ENCODE data around the gene RBM33. TPM values are rescaled to one million over a fixed set of nuclear protein-coding genes. Genes with fewer than 3 reads are reported as not detected.

The RBM33 gene
- polyA plus RNA-seq, 1 donor (not counting 4 experiments of a cell fraction or from before 2014, with no cell fraction given): 8.9 TPM

GRCh38 chr7:155604504-155604997, 39.9 kb upstream of the RBM33 start:
- peaks cover 22% of the 10 kb centered on the region for H3K27me3 ChIP-seq (ENCODE audit: control insufficient read depth, extremely low read depth, insufficient read depth, low read length)

GRCh38 chr7:155609185-155609584, 35.3 kb upstream of the RBM33 start:
- Histone ChIP-seq H3K36me3 (ENCODE audit: control insufficient read depth in 2 of 2, extremely low read depth in 1 of 2, insufficient read depth in 2 of 2, low read length in 2 of 2) (no peaks in the 10 kb centered on the region), H3K27ac (ENCODE audit: control insufficient read depth, insufficient read depth, low read length) (no peak overlapping the region), H2AFZ (ENCODE audit: control insufficient read depth, low read length) (no peak overlapping the region), H3K9me1 (ENCODE audit: control insufficient read depth, extremely low read depth, insufficient read depth, low read length) (no peaks in the 10 kb centered on the region), H3K9me3 (ENCODE audit: control insufficient read depth, low read depth, low read length) (no peaks in the 10 kb centered on the region), H3K4me3 (ENCODE audit: control insufficient read depth in 2 of 3, extremely low read depth in 1 of 3, insufficient read depth in 2 of 3, low read depth in 1 of 3, low read length in 3 of 3) (no peak overlapping the region), H3K9ac (ENCODE audit: control insufficient read depth, extremely low read depth, insufficient read depth, low read length) (no peak overlapping the region), H3K4me2 (ENCODE audit: control insufficient read depth, extremely low read depth, insufficient read depth, low read depth, low read length) (no peak overlapping the region), H3K4me1 (ENCODE audit: control insufficient read depth, extremely low read depth, insufficient read depth, low read length) (no peaks in the 10 kb centered on the region), H3K27me3 (ENCODE audit: control insufficient read depth, extremely low read depth, insufficient read depth, low read length) (no peaks in the 10 kb centered on the region), H4K20me1 (ENCODE audit: control insufficient read depth, extremely low read depth, insufficient read depth, low read length) (no peaks in the 10 kb centered on the region), H3K79me2 (ENCODE audit: control insufficient read depth, insufficient read depth, low read length) (no peaks in the 10 kb centered on the region)
- dilution Hi-C loops (cut with MboI; ENCODE audit: extremely low pct_ligation_motif_present, low sequenced_read_pairs): no loop called here
- TF ChIP-seq CTCF (optimal IDR thresholded peaks at IDR 0.05 in 1 of 3, IDR thresholded peaks at IDR 0.05 in 1 of 3, conservative IDR thresholded peaks at IDR 0.05 in 1 of 3; ENCODE audit: extremely low read depth in 1 of 3, insufficient read depth in 2 of 3, low read length in 3 of 3) (no peak), EZH2 (IDR thresholded peaks at IDR 0.05; ENCODE audit: low read length) (no peak)
- FAIRE-seq (no peak), DNase-seq (ENCODE audit: low read depth, low spot score) (no peak)

More at GRCh38 chr7:155604504-155604997, 39.9 kb upstream of the RBM33 start:
- Histone ChIP-seq H4K20me1 (ENCODE audit: control insufficient read depth, extremely low read depth, insufficient read depth, low read length) (no peaks in the 10 kb centered on the region), H3K4me2 (ENCODE audit: control insufficient read depth, extremely low read depth, insufficient read depth, low read depth, low read length) (no peak overlapping the region), H3K9me1 (ENCODE audit: control insufficient read depth, extremely low read depth, insufficient read depth, low read length) (no peaks in the 10 kb centered on the region), H3K4me1 (ENCODE audit: control insufficient read depth, extremely low read depth, insufficient read depth, low read length) (no peaks in the 10 kb centered on the region), H3K9ac (ENCODE audit: control insufficient read depth, extremely low read depth, insufficient read depth, low read length) (no peak overlapping the region), H3K79me2 (ENCODE audit: control insufficient read depth, insufficient read depth, low read length) (no peaks in the 10 kb centered on the region), H3K9me3 (ENCODE audit: control insufficient read depth, low read depth, low read length) (no peaks in the 10 kb centered on the region), H3K27ac (ENCODE audit: control insufficient read depth, insufficient read depth, low read length) (no peak overlapping the region), H2AFZ (ENCODE audit: control insufficient read depth, low read length) (no peak overlapping the region), H3K36me3 (ENCODE audit: control insufficient read depth in 2 of 2, extremely low read depth in 1 of 2, insufficient read depth in 2 of 2, low read length in 2 of 2) (no peaks in the 10 kb centered on the region), H3K4me3 (ENCODE audit: control insufficient read depth in 2 of 3, extremely low read depth in 1 of 3, insufficient read depth in 2 of 3, low read depth in 1 of 3, low read length in 3 of 3) (no peak overlapping the region)
- DNase-seq (ENCODE audit: low read depth, low spot score): no peak
- no peak for FAIRE-seq
- dilution Hi-C loops (cut with MboI; ENCODE audit: extremely low pct_ligation_motif_present, low sequenced_read_pairs): no loop called here
- TF ChIP-seq EZH2 (IDR thresholded peaks at IDR 0.05; ENCODE audit: low read length): no peak
- TF ChIP-seq CTCF (optimal IDR thresholded peaks at IDR 0.05 in 1 of 3, IDR thresholded peaks at IDR 0.05 in 1 of 3, conservative IDR thresholded peaks at IDR 0.05 in 1 of 3; ENCODE audit: extremely low read depth in 1 of 3, insufficient read depth in 2 of 3, low read length in 3 of 3): no peak
